Measurements from ENCODE around the gene PLEKHM3.
"Not testable (repeated sequence)": the region's sequence is repeated elsewhere in the genome, so short reads cannot be mapped to it uniquely, and the experiment has no call there.

The PLEKHM3 gene

GRCh38 chr2:207920321-207920720 is 105.0 kb downstream of the PLEKHM3 start:
- no peak for DNase-seq (ENCODE audit: low read depth)

DNA sequence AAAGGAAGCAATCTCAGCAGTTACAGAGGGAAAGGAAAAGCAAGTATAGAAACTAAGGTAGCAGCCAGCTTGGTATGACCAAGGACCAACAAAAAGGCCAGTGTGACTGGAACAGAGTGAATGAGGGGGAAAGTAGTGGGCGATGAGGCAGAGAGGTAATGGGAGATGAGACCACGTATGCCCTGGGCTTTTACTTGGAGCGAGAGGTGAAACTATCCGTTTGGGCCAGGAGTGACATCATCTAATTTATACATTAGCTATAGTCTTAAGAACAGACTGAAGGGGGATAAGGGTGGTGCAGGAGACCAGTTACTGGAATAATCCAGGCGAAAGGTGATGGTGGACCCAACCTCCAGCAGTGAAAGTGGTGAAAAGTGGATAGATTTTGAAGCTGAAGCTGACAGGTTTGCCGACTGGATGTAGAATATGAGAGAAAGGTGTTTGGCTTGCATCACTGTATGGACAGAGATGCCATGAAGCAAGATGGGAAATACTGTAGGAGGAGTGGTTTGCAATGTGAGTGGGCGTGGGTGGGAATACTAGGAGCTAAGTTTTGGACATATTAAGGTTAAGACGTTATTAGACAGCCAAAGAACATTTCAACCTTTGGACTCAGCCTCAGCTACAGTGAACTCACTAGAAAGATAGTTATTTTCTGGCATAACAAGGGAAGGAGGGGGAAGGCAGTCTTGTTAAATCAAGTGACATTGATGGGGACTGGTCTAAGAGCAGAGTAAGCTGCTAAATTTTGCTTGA is 106.0 kb downstream of the PLEKHM3 start:
- DNase-seq (ENCODE audit: low read depth): no peak

DNA sequence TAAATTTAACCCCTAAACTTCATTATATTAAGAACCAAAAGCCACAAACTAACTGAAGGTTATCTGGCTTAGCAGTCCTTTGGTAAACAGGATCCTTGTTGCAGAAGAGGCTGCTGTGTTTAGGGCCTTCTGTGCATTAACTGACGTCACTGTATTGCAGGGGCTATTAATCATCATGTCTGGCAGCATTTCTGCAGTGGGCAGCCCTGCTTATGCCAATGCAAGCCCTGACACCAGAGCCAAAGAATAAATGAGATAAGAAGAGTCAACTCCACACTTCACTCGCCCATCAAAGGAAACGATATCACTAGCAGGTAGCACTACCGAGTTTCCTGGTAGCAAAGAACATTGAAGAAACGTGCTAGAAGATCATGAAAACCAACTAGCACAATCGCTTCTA is 110.6 kb downstream of the PLEKHM3 start:
- no peak for DNase-seq (ENCODE audit: low read depth)

- DNase-seq (ENCODE audit: low read depth): no peak
Observed at GRCh38 chr2:207913772-207914358, 111.5 kb downstream of the PLEKHM3 start.

DNA sequence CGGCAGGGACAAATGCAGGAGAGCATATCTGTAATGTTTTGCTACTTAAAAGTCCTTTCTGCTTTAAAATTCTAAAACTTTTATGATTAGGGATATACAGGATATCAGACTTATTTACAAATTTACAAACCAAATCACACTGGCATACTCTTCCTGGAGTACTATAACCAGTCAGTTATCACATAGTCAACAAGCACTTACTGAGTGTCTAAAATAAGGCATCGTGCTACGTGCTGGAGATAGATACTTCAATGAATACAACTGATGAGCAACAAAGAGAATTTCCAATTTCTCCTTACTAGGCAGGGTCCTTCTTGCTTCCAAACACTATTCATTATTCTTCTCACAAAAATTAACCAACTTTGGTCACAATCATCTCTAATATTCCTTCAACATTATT is 113.5 kb downstream of the PLEKHM3 start:
- no peak for DNase-seq (ENCODE audit: low read depth)

GRCh38 chr2:207911215-207911614 is 114.1 kb downstream of the PLEKHM3 start:
- DNase-seq (ENCODE audit: low read depth): no peak

DNA sequence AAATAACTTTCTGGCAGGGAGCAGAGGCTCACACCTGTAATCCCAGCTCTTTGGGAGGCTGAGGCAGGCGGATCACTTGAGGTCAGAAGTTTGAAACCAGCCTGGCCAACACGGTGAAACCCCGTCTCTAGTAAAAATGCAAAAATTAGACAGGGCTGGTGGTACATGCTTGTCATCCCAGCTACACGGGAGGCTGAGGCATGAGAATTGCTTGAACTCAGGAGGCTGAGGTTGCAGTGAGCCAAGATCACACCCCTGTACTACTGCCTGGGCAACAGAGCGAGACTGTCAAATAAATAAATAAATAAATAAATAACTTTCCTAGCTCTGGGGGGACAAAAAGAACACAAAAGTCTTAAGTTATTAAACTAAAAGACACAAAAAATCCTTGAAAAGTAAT is 118.8 kb downstream of the PLEKHM3 start:
- DNase-seq (ENCODE audit: low read depth): not testable (repeated sequence)

GRCh38 chr2:207905546-207905945 is 119.8 kb downstream of the PLEKHM3 start:
- DNase-seq (ENCODE audit: low read depth): no peak

GRCh38 chr2:207903236-207903635 is 122.1 kb downstream of the PLEKHM3 start:
- no peak for DNase-seq (ENCODE audit: low read depth)

DNA sequence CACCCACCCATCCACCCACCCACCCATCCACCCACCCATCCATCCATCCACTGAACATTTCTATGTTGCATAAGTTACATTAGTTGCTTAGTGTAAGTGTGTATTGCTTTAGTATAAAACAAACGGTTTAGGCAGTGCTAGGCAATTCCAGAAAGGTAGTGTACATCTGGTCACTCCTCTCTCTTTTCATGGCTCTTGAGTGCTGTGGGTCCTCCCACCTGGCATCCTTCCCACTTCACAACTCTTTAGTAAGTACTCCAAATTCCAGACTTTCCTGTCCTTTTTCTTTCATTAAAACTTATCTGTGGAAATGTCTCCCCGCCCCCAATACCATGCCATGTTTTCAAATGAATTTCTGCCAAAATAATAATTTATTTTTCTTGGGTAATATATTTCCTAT is 122.5 kb downstream of the PLEKHM3 start:
- DNase-seq (ENCODE audit: low read depth): peak; percentile 11

GRCh38 chr2:207901829-207902228 is 123.5 kb downstream of the PLEKHM3 start:
- no peak for DNase-seq (ENCODE audit: low read depth)

GRCh38 chr2:207901401-207901800 is 123.9 kb downstream of the PLEKHM3 start:
- no peak for DNase-seq (ENCODE audit: low read depth)

GRCh38 chr2:207898354-207898695 is 127.0 kb downstream of the PLEKHM3 start:
- DNase-seq (ENCODE audit: low read depth): no peak

DNA sequence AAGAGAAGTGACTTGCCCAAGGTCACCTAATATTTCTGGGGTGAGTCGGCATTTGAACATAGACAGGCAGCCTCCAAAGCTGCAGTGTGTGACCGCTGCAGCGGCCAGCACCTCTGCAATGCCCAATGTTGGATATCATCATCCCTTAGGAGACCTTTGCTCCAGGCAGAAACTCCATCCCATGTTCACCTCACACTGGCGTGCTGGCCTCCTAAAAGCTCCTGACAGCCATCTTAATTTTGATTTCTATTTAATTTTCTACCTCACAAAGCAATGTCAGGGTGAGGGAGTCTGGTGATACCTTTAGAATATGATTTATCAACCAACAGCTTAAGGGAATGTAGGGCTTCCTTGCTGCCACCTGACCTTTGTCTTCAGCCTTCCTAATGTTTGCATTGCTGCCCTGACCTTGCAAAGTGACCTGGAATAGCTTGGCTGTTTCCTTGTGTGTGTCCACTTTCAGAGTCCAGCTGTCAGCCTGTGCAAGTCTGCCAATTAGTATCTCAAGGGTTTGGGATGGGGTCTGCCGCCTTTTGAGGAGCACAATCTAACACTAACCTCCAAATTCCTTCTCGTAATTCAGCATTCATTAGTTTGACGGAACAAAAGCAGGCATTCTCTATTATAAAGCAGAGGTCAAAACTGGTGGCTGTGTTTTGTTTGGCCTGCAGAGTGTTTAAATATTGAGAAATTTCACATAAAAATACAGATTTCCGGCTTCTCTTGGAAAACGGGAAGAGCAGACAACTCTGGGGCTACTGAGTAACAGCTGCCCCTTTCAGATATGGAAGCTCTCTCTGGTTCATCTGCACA is 127.6 kb downstream of the PLEKHM3 start:
- no peak for DNase-seq (ENCODE audit: low read depth)

DNA sequence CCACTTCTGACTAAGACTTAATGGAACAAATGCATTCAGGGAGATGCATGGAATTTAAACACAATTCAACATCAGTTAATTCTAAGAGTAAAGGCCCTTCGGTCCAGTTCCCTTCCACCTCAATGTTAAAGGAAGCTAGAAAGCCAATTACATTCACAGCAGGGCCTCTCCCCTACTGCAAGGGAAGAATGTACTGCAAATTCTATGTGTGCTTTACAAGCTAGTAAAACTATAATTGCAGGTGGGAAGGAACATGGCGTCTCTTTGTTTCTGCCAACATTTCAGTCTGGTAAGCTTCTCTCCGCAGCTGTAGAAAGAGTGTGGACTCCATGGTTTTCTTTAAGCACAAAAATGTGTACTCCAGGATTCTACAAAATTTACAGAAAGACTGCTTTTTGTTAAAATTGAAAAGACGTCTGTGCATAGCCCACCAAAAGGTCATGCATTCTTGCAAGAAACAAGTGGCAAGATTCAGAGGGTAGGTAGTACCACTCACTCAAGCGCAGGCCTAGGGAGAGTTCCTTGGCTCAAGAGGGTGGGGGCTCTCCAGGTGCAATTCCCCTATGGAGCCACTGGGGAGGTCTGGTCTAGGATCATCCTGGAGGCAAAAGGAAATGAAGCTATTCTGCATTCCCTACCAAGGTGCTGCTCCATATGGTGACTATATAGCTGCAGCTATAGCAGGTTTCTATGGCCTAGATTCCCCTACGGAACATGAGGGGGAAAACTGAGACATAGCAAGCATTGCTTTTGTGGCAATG is 128.6 kb downstream of the PLEKHM3 start:
- no peak for DNase-seq (ENCODE audit: low read depth)

- DNase-seq (ENCODE audit: low read depth): no peak
Observed at GRCh38 chr2:207895274-207895860, 130.0 kb downstream of the PLEKHM3 start.

GRCh38 chr2:207892716-207893402 is 132.5 kb downstream of the PLEKHM3 start:
- no peak for DNase-seq (ENCODE audit: low read depth)

DNA sequence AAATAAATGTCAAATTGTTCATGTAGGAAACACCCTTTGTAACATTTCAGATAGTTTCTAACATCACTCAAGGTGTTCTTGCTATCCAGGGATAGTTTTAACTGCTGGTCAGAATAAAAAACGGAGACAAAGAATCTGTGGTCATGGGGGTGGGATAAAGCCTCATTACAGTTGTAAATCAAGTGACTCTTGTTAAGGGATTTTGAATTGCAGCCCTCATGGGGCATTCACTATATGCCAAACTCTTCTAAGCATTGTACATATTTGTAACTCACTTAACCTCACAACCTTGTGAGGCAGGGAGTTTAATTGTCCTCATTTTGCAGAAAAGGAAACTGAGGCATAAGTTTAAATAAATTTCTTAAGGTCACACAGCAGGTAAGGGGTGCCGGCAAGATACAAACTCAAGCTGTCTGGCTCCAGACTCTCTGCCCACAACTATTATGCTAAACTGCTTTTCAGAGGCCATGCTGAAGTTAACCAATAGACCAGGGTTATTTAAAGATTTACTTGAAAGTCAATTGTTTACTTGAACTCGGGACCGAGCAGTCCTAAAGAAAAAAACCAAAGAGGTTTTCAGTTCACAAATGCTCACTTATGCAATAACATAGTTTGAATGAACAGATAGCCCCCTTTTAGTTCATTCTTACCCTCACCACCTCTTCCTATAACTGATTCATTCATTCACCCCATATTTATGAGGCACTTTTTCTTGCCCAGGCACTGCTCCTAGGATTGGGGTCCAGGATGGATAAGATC is 134.1 kb downstream of the PLEKHM3 start:
- DNase-seq (ENCODE audit: low read depth): no peak

- DNase-seq (ENCODE audit: low read depth): no peak
Observed at GRCh38 chr2:207887500-207887899, 137.8 kb downstream of the PLEKHM3 start.

DNA sequence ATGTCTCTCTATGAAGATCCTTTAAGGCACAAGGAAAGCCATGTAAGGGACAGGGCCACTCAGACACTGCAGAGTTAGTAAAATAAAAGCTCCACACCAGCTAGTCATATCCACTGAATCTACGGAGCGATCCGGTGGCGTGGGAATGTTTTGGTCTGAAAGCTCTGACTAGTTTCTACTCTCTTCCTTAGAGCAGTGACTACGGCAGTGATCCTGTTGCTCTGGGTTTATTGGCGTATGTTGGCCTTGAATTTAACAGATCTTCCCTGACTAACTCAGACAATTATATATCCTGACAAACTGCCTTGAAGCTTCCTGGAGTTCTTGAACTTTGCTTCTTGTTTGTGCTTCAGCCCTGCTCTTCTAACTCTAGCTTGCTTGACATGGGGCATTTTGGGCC is 140.3 kb downstream of the PLEKHM3 start:
- no peak for DNase-seq (ENCODE audit: low read depth)

- DNase-seq (ENCODE audit: low read depth): no peak
Observed at GRCh38 chr2:207884127-207884526, 141.2 kb downstream of the PLEKHM3 start.
